A673 (cell line): ENCODE data around the gene INPP5A. TPM values are rescaled to one million over a fixed set of nuclear protein-coding genes. Genes with fewer than 3 reads are reported as not detected.

ENCODE experiments used
- BruUV-seq: library from RNA; stranded (reverse); fragments of 400-500 nt; replicated peaks from 2 replicates; lab custom pipeline; 2021; lab: Mats Ljungman, UMichigan
- CTCF ChIA-PET: fragments of 300-600 bp; sonication (Branson Sonifier 250); formaldehyde crosslinking; loops from one replicate; lab custom pipeline; 2022; ENCODE audit warnings: antibody characterized with exemption; lab: Charles Lee
- POLR2A ChIA-PET: fragments of 300-600 bp; sonication (Branson Sonifier 250); formaldehyde crosslinking; loops from one replicate; lab custom pipeline; 2022; ENCODE audit warnings: antibody characterized with exemption; ENCODE audit not compliant: low non-redundant PET; lab: Charles Lee
- DNase-seq: peaks from one replicate; pipeline ENCODE4 v3.0.0-alpha.2; 2015; ENCODE audit warnings: low spot score
- H3K27ac ChIP-seq: fragments of 200-600 bp; sonication (generic); 2 replicates; pipeline ENCODE4 v1.5.1; 2016; ENCODE audit warnings: mixed run types, low read depth, mild to moderate bottlenecking, mixed read lengths, antibody characterized with exemption, low read length; ENCODE audit not compliant: poor library complexity, severe bottlenecking
- H3K27me3 ChIP-seq: fragments of 200-600 bp; sonication (generic); replicated peaks from 2 replicates; pipeline ENCODE4 v1.6.1; 2017; ENCODE audit warnings: mixed run types, low read depth, mild to moderate bottlenecking, mixed read lengths, antibody characterized with exemption, low read length; ENCODE audit not compliant: insufficient read depth, poor library complexity
- H3K36me3 ChIP-seq: fragments of 200-600 bp; sonication (generic); 2 replicates; pipeline ENCODE4 v1.6.1; 2016; ENCODE audit warnings: mixed run types, mild to moderate bottlenecking, mixed read lengths, antibody characterized with exemption, low read length; ENCODE audit not compliant: insufficient read depth, poor library complexity, severe bottlenecking
- H3K4me1 ChIP-seq: fragments of 200-600 bp; sonication (generic); 2 replicates; pipeline ENCODE4 v1.6.1; 2017; ENCODE audit warnings: mixed run types, mild to moderate bottlenecking, mixed read lengths, antibody characterized with exemption, low read length; ENCODE audit not compliant: insufficient read depth, poor library complexity, severe bottlenecking
- H3K4me3 ChIP-seq: fragments of 200-600 bp; sonication (generic); 2 replicates; pipeline ENCODE4 v1.5.1; 2016; ENCODE audit warnings: low read depth, mixed run types, mild to moderate bottlenecking, mixed read lengths, low read length; ENCODE audit not compliant: poor library complexity, severe bottlenecking
- H3K9me3 ChIP-seq: fragments of 200-600 bp; sonication (generic); 2 replicates; pipeline ENCODE4 v1.6.1; 2016; ENCODE audit warnings: mixed run types, low read depth, mild to moderate bottlenecking, mixed read lengths, antibody characterized with exemption, low read length; ENCODE audit not compliant: poor library complexity, severe bottlenecking
- EZH2 ChIP-seq: fragments of 200-600 bp; sonication (generic); IDR thresholded peaks from 2 replicates; pipeline ENCODE4 v1.6.1; 2017; ENCODE audit warnings: borderline replicate concordance, low read depth, mild to moderate bottlenecking, mixed read lengths, antibody characterized with exemption, low read length; ENCODE audit not compliant: poor library complexity, severe bottlenecking
- intact Hi-C: fragments of 100-400 bp; cut with micrococcal nuclease; formaldehyde crosslinking; loops from one replicate; pipeline ENCODE4 v1.10.0; 2022; ENCODE audit not compliant: unreplicated experiment
- total RNA-seq: library from RNA; stranded (reverse); gene quantifications from 2 replicates; pipeline ENCODE4 v1.2.3, GENCODE V29; 2021
- TF ChIP-seq, protein P1 (sequence below): fragments of 300-800, 200-600 bp; sonication (generic); conservative IDR thresholded peaks from 2 replicates; pipeline ENCODE4 v1.5.1; 2017; ENCODE audit warnings: low read depth, mild to moderate bottlenecking, antibody characterized with exemption, low read length, moderate library complexity, mixed read lengths

Gene INPP5A
- total RNA-seq, 1 experiment from 2014 or later = 21.8 TPM

DNA sequence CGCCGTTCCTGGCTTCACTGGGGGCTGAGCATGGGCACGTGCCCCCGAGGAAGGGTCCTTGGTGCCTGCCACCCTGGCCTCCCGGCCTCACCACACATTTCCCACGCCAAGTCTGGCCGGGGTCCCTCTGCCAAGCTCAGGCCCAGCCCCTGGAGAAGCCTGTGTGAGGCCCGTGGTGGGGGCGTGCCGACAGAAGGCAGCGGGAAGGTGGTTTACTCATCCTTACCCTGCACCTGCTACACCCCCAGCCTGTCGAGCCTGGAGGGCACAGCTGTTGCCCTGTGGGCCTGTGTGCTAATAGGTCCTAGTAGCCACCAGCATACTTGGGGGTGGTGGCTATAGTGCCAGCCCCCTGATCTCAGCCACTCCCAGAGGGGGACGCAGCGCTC lies 201.6 kb downstream of the INPP5A start:
- Histone ChIP-seq H3K27me3 (no peaks in the 10 kb centered on the region), H3K27ac (no peak overlapping the region), H3K36me3 (no peaks in the 10 kb centered on the region), H3K4me1 (no peaks in the 10 kb centered on the region), H3K4me3 (no peak overlapping the region), H3K9me3 (no peaks in the 10 kb centered on the region)
- intact Hi-C loops = no loop called here
- TF ChIP-seq, protein P1, sequence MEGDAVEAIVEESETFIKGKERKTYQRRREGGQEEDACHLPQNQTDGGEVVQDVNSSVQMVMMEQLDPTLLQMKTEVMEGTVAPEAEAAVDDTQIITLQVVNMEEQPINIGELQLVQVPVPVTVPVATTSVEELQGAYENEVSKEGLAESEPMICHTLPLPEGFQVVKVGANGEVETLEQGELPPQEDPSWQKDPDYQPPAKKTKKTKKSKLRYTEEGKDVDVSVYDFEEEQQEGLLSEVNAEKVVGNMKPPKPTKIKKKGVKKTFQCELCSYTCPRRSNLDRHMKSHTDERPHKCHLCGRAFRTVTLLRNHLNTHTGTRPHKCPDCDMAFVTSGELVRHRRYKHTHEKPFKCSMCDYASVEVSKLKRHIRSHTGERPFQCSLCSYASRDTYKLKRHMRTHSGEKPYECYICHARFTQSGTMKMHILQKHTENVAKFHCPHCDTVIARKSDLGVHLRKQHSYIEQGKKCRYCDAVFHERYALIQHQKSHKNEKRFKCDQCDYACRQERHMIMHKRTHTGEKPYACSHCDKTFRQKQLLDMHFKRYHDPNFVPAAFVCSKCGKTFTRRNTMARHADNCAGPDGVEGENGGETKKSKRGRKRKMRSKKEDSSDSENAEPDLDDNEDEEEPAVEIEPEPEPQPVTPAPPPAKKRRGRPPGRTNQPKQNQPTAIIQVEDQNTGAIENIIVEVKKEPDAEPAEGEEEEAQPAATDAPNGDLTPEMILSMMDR = no peak
- TF ChIP-seq EZH2 = no peak
- ChIA-PET POLR2A (no interaction called here), CTCF (no interaction called here)
- BruUV-seq = no TSS peak
- no peak for DNase-seq

DNA sequence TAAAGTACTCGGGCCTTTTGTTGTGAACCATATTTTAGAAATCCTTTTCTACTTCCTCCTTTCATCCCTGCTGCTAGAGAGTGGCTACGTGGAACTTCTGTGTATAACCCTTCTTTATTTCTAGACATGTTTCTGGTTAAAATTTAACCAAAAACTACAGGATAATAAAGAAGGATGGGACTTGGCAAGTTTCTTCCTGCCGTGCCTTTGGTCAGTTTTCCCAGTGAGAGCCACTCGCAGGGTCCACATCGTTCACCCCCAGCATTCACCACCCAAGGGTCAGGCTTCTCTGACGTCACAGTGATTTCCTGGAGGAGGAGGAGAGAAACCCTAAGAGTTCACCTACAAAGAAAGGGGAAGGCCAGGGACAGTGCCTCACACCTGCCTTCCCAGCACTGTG lies 203.0 kb downstream of the INPP5A start:
- H3K9me3 ChIP-seq = no peaks in the 10 kb centered on the region
- ChIA-PET CTCF (no interaction called here), POLR2A (no interaction called here)
- no peaks in the 10 kb centered on the region for H3K36me3 ChIP-seq
- intact Hi-C loops = no loop called here
- TF ChIP-seq EZH2 = no peak
- TF ChIP-seq, protein P1 = no peak
- DNase-seq = no peak
- no peaks in the 10 kb centered on the region for H3K27me3 ChIP-seq
- no peak overlapping the region for H3K27ac ChIP-seq
- no TSS peak for BruUV-seq
- no peak overlapping the region for H3K4me3 ChIP-seq
- H3K4me1 ChIP-seq = no peaks in the 10 kb centered on the region

DNA sequence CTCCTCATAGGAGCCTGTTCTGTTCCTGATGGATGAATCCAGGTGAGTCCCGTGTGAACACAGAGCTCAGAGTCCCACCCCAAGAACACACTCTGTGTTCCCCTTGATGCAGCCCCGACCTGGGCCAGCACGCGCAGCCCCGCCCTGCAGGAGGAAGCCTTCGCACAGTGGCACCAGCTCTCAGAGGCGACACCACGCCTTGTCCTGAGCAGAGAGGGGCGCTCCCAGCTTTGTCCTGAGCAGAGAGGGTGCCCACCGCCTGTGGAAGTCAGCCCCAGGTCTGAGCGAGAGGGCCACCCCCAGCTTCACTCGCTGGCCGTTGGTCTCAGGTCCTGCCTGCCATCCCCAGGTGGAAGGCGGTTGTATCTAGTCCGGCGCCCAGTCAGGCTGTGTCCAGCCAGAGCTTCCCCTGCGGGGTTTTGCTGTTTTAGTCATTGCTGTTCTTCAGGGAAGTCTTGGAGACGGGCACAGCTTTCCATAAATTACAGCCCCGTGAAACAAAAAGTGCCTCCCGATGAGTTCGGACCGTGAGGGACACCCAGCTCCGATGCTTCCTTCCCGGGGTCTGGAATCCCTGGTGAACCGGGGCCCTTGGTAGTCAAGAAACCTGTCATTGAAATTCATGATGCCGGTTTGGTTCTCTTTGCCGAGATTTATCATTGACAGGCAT lies 204.7 kb downstream of the INPP5A start:
- no peaks in the 10 kb centered on the region for H3K9me3 ChIP-seq
- BruUV-seq = no TSS peak
- no peak for TF ChIP-seq EZH2
- TF ChIP-seq, protein P1 = no peak
- H3K27ac ChIP-seq = no peak overlapping the region
- CTCF ChIA-PET = no interaction called here
- H3K4me1 ChIP-seq = no peaks in the 10 kb centered on the region
- H3K4me3 ChIP-seq = no peak overlapping the region
- no peak for DNase-seq
- POLR2A ChIA-PET = no interaction called here
- no peaks in the 10 kb centered on the region for H3K27me3 ChIP-seq
- intact Hi-C loops = no loop called here
- no peaks in the 10 kb centered on the region for H3K36me3 ChIP-seq
